ENCODE data around the gene FZD1. TPM values are rescaled to one million over a fixed set of nuclear protein-coding genes. Genes with fewer than 3 reads are reported as not detected.

The FZD1 gene
- 10 to 100 TPM; 25.8 to 82.0 (median 74.7) TPM for total RNA-seq

DNA sequence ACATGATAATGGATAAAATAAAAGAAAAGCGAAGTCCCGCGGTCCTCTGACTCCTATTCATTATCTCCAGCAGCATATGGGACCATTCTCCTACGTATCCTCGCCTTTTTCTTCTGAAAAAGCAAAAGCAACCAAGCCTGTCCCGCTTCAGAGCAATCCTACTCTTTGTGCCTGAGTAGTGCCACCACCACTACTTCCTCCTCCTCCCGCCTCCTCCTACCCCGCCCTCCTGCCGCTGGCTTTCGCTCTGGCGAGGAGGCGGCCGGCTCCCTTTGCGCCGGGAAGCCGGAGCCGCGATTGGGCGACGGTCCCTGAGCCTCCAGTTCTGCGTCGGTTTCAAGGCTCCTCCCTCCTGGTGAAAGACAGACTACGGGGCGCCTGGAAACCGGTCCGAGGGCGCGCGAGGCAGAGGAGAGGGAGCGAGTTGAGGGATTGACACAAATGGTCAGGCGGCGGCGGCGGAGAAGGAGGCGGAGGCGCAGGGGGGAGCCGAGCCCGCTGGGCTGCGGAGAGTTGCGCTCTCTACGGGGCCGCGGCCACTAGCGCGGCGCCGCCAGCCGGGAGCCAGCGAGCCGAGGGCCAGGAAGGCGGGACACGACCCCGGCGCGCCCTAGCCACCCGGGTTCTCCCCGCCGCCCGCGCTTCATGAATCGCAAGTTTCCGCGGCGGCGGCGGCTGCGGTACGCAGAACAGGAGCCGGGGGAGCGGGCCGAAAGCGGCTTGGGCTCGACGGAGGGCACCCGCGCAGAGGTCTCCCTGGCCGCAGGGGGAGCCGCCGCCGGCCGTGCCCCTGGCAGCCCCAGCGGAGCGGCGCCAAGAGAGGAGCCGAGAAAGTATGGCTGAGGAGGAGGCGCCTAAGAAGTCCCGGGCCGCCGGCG is at the start of gene FZD1:
Gene FZD1 (plus strand): TSS at position 388 of the 878 bp plus-strand sequence. CDS start 448 bp downstream, at position 836.
- Histone ChIP-seq H3K36me3 (no peaks in the 10 kb centered on the region), H3K9me3 (no peaks in the 10 kb centered on the region), H3K27ac (peak within 1 kb of the TSS; percentile 85 to 99 (median 90)), H3K4me1 (peaks cover 0 to 46% (median 15%) of the 10 kb centered on the region in 4 donors), H3K4me3 (peak within 1 kb of the TSS; percentile 60 to 89 (median 66)), H3K27me3 (no peaks in the 10 kb centered on the region)
- WGBS, 2 donors: 0% methylated on average over 56 to 68 of the region's 90 CpGs
- TF ChIP-seq EP300 (IDR thresholded peaks at IDR 0.05) (peak; percentile 45 to 98), POLR2A (IDR thresholded peaks at IDR 0.05) (peak; percentile 67 to 84)
- TF ChIP-seq, protein P1, sequence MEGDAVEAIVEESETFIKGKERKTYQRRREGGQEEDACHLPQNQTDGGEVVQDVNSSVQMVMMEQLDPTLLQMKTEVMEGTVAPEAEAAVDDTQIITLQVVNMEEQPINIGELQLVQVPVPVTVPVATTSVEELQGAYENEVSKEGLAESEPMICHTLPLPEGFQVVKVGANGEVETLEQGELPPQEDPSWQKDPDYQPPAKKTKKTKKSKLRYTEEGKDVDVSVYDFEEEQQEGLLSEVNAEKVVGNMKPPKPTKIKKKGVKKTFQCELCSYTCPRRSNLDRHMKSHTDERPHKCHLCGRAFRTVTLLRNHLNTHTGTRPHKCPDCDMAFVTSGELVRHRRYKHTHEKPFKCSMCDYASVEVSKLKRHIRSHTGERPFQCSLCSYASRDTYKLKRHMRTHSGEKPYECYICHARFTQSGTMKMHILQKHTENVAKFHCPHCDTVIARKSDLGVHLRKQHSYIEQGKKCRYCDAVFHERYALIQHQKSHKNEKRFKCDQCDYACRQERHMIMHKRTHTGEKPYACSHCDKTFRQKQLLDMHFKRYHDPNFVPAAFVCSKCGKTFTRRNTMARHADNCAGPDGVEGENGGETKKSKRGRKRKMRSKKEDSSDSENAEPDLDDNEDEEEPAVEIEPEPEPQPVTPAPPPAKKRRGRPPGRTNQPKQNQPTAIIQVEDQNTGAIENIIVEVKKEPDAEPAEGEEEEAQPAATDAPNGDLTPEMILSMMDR (IDR thresholded peaks at IDR 0.05): peak in 4 of 5 experiments; percentile 4 to 54 (median 23)
- peak; percentile 92 to 95 for DNase-seq (ENCODE audit: low spot score in 2 of 2)

DNA sequence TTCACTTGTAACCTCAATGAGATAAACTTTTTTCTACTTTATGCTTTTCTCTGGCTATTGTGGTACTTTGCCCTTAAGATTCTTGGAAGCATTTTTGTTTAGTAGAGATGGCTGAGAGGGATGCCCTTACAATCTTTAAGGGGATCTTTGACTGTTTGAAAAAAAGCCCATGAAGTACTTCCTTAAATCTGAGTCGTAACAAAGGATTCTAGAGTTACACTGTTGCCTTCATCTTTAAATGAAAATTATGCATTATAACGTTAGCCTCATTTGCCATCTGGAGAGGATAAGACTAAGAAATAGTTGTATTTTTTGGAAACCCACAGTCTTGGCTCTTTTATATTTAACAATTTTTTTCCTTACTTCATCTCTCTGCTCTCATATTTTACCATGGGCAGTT is 37.8 kb upstream of the FZD1 start:
- H3K9me3 ChIP-seq: peaks cover 0 to 4% (median 0%) of the 10 kb centered on the region in 4 donors
- 68 to 71% methylated on average over 2 of the region's 2 CpGs for WGBS, 2 donors
- H3K4me1 ChIP-seq: no peaks in the 10 kb centered on the region
- no peak overlapping the region for H3K4me3 ChIP-seq
- H3K27me3 ChIP-seq: no peaks in the 10 kb centered on the region
- no peak for DNase-seq (ENCODE audit: low spot score in 2 of 2)
- TF ChIP-seq EP300 (IDR thresholded peaks at IDR 0.05) (no peak), POLR2A (IDR thresholded peaks at IDR 0.05) (no peak)
- TF ChIP-seq, protein P1 (IDR thresholded peaks at IDR 0.05): no peak
- no peaks in the 10 kb centered on the region for H3K36me3 ChIP-seq
- H3K27ac ChIP-seq: no peak overlapping the region

DNA sequence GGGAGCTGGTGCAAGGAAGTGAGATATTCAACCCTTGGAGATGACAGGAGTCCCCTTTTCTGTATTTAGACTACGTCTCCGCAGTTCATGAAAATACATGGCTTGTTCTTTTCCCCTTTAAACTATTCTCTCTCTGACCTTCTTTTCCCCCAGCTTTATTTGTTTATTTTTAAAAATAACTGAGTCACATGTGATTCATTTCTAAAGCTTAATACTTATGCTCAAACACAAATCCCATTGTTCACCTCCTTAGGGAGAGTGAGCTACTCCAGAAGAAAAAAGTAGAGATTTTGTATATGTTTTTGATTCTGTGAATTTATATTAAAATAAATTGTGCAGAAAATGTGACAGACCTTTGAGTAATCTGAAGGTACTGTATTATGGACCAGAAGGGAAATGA is 35.9 kb upstream of the FZD1 start:
- 34 to 47% methylated on average over 2 of the region's 2 CpGs for WGBS, 2 donors
- Histone ChIP-seq H3K4me3 (no peak overlapping the region), H3K27me3 (no peaks in the 10 kb centered on the region), H3K27ac (no peak overlapping the region), H3K4me1 (no peaks in the 10 kb centered on the region), H3K36me3 (no peaks in the 10 kb centered on the region), H3K9me3 (peaks cover 0 to 4% (median 0%) of the 10 kb centered on the region in 4 donors)
- DNase-seq (ENCODE audit: low spot score in 2 of 2): no peak
- TF ChIP-seq, protein P1 (IDR thresholded peaks at IDR 0.05): no peak
- TF ChIP-seq EP300 (IDR thresholded peaks at IDR 0.05) (no peak), POLR2A (IDR thresholded peaks at IDR 0.05) (no peak)

- no peak for DNase-seq (ENCODE audit: low spot score in 2 of 2)
- Histone ChIP-seq H3K4me1 (no peaks in the 10 kb centered on the region), H3K36me3 (no peaks in the 10 kb centered on the region), H3K27ac (no peak overlapping the region), H3K27me3 (no peaks in the 10 kb centered on the region), H3K9me3 (peaks cover 0 to 4% (median 0%) of the 10 kb centered on the region in 4 donors), H3K4me3 (no peak overlapping the region)
- WGBS, 2 donors: 74 to 84% methylated on average over 2 of the region's 2 CpGs
- TF ChIP-seq EP300 (IDR thresholded peaks at IDR 0.05) (no peak), POLR2A (IDR thresholded peaks at IDR 0.05) (no peak)
- TF ChIP-seq, protein P1 (IDR thresholded peaks at IDR 0.05): no peak
These were observed 35.2 kb upstream of the FZD1 start for GRCh38 chr7:91228927-91229558.

- TF ChIP-seq, protein P1 (IDR thresholded peaks at IDR 0.05): no peak
- TF ChIP-seq EP300 (IDR thresholded peaks at IDR 0.05): no peak
- no peak for TF ChIP-seq POLR2A (IDR thresholded peaks at IDR 0.05)
- no peaks in the 10 kb centered on the region for H3K4me1 ChIP-seq
- no peak for DNase-seq (ENCODE audit: low spot score in 2 of 2)
- WGBS, 2 donors: 93 to 97% methylated on average over 2 of the region's 2 CpGs
- peaks cover 0 to 4% (median 0%) of the 10 kb centered on the region in 4 donors for H3K9me3 ChIP-seq
- H3K36me3 ChIP-seq: no peaks in the 10 kb centered on the region
- no peaks in the 10 kb centered on the region for H3K27me3 ChIP-seq
- H3K27ac ChIP-seq: no peak overlapping the region
- H3K4me3 ChIP-seq: no peak overlapping the region
These were observed 34.1 kb upstream of the FZD1 start for GRCh38 chr7:91230100-91230499.
